ENCODE measurements around the gene PITPNM2.

The PITPNM2 gene

GRCh38 chr12:123164710-123165261, 13.9 kb upstream of the PITPNM2 start:
- TF ChIP-seq CTCF (IDR thresholded peaks at IDR 0.05), result no peak

- no peak for TF ChIP-seq CTCF (IDR thresholded peaks at IDR 0.05)
Observed at GRCh38 chr12:123164222-123164621, 13.3 kb upstream of the PITPNM2 start.

GRCh38 chr12:123163227-123163626, 12.3 kb upstream of the PITPNM2 start:
- TF ChIP-seq CTCF (IDR thresholded peaks at IDR 0.05), result no peak

GRCh38 chr12:123160801-123161487, 10.1 kb upstream of the PITPNM2 start:
- no peak for TF ChIP-seq CTCF (IDR thresholded peaks at IDR 0.05)

DNA sequence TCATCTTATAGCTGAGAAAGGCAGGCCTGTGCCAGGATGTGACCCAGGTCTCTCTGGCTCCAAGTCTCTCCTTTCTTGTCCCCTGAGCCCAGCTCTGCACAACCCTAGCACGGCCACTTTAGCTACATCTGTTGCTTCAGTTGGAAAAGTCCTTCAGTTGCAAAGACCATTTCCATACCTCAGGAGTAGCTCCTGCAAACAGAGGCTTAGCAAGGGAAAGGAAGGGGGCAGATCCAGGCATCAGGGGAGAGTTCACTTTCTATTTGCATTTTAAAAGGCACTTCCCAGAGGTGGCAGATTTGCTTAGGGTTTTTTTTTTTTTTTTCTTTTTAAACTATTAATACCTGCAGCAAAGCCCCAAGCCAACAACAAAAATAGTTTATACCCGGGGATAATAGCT, 3.0 kb upstream of the PITPNM2 start:
- no peak for TF ChIP-seq CTCF (IDR thresholded peaks at IDR 0.05)

GRCh38 chr12:123152833-123153232, 1.9 kb upstream of the PITPNM2 start:
- TF ChIP-seq CTCF (IDR thresholded peaks at IDR 0.05), result no peak

GRCh38 chr12:123151457-123152454, 866 bp upstream of the PITPNM2 start:
- TF ChIP-seq CTCF (IDR thresholded peaks at IDR 0.05), result no peak

Measured in LNCAP (cell line).